Epithelial cell of esophagus (primary cell): ENCODE results near the gene UBE3B.
A peak's percentile ranks its signal among the peaks of the same experiment; 100 is the strongest.

Experiments
- DNase-seq: peaks from one replicate; pipeline ENCODE4 v3.0.0; 2010; ENCODE audit warnings: low read depth
- H3K4me3 ChIP-seq: 2 replicates; pipeline ENCODE4 v1.5.1; 2011; ENCODE audit warnings: mild to moderate bottlenecking, low read length, control low read depth
- TF ChIP-seq, protein P1 (sequence below): IDR thresholded peaks from 2 replicates; pipeline ENCODE4 v1.5.1; 2011; ENCODE audit warnings: low read depth, mild to moderate bottlenecking, low read length, control low read depth, inconsistent platforms; ENCODE audit not compliant: insufficient read depth; ENCODE audit errors: missing control alignments

The UBE3B gene

DNA sequence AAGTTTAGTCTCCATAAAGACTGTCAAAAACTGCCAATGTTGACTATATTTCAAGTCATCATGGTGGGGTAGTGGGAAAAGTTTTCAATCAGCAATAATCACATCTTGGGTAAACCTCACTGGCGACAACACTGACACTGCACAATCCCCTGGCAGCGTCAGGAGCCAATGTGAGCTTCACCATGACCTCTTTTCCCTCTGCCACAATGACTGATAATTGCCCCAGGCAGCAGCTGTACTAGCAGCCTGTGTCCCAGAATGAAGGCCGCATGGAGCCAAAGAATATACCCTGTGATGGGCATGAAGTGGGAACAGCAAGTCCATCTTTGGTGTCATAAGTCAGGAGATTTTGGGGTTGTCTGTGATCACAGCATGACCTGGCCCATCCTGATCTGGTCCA, 90.5 kb downstream of the UBE3B start:
- TF ChIP-seq, protein P1, sequence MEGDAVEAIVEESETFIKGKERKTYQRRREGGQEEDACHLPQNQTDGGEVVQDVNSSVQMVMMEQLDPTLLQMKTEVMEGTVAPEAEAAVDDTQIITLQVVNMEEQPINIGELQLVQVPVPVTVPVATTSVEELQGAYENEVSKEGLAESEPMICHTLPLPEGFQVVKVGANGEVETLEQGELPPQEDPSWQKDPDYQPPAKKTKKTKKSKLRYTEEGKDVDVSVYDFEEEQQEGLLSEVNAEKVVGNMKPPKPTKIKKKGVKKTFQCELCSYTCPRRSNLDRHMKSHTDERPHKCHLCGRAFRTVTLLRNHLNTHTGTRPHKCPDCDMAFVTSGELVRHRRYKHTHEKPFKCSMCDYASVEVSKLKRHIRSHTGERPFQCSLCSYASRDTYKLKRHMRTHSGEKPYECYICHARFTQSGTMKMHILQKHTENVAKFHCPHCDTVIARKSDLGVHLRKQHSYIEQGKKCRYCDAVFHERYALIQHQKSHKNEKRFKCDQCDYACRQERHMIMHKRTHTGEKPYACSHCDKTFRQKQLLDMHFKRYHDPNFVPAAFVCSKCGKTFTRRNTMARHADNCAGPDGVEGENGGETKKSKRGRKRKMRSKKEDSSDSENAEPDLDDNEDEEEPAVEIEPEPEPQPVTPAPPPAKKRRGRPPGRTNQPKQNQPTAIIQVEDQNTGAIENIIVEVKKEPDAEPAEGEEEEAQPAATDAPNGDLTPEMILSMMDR, result no peak
- no peak overlapping the region for H3K4me3 ChIP-seq
- DNase-seq, result no peak

DNA sequence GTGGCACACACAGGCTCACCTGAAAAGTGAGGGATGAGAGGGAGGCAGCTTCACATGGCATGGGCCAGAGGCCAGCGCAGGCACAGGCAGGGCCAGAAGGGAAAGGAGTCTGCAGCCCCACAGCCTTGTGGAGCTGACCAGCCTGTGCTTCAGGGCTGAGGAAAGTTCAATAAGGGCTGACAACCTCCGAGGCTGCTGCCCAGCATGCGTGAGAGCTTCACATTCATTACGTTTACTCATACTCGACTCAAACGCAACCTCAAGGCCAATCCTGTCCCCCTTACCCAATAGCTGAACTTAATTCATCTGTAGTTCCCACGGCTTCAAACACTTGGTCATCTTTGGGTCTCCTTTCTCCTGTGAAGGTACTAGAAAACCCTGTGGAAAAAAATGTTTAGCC, 91.1 kb downstream of the UBE3B start:
- DNase-seq, result no peak
- TF ChIP-seq, protein P1, result no peak
- no peak overlapping the region for H3K4me3 ChIP-seq

DNA sequence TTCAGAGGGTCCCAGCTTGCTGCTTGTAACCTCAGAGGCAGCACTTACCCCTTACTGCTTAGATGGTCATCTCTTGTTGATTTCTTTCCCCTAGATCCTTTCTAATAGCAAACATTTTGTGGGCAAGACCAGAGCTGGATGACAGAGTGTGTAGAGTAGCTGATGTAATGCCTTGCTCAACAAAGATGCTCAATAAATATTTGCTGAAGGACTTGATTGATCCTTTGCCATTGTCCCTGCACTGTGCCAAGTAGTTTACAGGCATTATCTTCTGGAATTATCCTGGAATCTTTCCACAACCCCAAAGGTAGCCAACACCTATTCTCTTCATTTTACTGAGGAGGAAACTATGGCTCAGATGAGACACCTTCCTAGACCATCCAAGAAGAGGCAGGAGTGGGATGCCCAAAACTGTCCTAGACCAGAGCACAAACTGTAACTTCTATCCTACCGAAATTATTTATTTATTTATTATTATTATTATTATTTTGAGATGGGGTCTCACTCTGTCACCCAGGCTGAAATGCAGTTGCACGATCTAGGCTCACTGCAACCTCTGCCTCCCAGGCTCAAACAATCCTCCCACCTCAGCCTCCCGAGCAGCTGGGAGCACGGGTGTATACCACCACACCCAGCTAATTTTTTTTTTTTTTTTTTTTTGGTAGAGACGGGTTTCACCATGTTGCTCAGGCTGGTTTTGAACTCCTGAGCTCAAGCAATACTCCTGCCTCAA, 94.5 kb downstream of the UBE3B start:
- peak overlapping the region; percentile 56 for H3K4me3 ChIP-seq
- TF ChIP-seq, protein P1, result no peak
- DNase-seq, result no peak

DNA sequence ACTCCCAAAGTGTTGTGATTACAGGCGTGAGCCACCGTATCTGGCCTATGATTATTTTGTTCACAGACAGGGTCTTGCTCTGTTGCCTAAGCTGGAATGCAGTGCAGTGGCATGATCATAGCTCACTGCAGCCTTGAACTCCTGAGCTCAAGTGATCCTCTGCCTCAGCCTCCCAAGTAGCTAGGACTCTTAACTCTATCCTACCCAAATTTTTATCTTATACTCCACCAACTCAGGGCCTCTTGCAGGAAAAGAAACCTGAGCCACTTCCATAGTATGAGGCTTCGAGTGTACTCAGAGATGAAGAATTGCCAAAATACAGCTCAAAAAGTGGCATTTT, 95.0 kb downstream of the UBE3B start:
- H3K4me3 ChIP-seq, result peak overlapping the region; percentile 56
- DNase-seq, result no peak

DNA sequence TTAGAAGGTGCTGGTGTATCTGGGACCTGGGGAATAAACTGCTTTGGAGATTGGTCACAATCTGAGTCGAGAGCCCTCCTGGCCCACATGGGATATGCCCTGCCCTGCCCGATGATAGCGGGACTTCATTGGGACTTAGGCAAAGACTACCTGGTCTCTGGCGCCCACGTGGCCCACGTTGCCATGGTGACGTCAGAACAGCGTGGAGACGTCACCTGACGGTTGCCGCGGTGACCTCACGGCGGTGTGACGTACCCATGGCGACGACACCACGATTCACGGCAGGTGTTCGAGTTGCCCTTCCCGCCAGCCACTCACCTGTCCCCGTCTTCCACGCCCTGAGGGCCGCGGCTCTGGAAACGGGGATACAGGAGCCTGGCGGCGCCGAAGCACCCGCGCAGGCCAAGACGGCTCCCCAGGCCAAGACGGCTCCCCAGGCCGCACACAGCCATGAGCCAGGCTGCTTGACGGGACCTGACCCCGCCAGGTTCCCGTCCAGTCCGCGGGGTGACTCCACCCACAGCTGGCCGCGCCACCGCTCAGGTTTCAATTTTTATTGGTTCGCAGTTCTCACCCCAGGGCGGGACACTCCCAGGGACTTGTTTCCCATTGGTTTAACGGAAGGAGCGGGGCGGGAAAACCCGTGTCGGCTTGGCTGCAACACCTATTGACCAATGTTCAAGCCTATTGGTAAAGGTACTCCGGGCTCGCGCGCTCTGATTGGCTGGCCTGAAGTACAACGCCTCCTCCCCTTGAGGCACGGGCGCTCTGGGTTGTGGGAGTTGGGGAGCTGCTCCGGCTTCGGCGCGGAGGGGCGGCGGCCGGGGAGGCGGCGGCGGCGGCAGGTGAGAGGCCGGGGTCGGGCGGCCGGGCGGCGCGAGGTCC, 95.8 kb downstream of the UBE3B start, which contains the start of the genes MMAB and MVK:
MMAB (minus strand) TSS at position 476 of the 885 bp plus-strand sequence; CDS start at position 452, 24 bp downstream.
MVK (plus strand) TSS at position 766 of the 885 bp plus-strand sequence. CDS start 1,029 bp downstream, outside the sequence.
- DNase-seq, result peak; percentile 100
- H3K4me3 ChIP-seq, result peak within 1 kb of the TSS; percentile 85
- TF ChIP-seq, protein P1, result no peak

More for the DNA sequence above, 95.0 kb downstream of the UBE3B start:
- TF ChIP-seq, protein P1, result no peak

DNA sequence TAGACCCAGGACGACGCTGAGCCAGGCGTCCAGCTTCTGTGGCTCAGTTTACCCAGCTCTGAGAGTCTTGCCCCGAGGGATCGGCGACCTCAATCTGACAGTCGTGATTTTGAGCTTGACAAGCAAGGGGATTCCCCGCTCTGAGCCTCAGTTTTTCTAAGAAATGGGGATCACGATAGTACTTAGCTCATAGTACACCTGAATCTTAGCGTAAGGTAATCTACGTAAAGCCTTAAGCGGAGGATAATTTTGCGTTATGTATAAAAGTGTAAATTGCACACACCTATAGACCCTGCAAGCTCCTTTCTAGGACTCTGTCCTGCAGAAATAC, 96.4 kb downstream of the UBE3B start:
- H3K4me3 ChIP-seq, result peak overlapping the region; percentile 85
- no peak for DNase-seq
- TF ChIP-seq, protein P1, result no peak

DNA sequence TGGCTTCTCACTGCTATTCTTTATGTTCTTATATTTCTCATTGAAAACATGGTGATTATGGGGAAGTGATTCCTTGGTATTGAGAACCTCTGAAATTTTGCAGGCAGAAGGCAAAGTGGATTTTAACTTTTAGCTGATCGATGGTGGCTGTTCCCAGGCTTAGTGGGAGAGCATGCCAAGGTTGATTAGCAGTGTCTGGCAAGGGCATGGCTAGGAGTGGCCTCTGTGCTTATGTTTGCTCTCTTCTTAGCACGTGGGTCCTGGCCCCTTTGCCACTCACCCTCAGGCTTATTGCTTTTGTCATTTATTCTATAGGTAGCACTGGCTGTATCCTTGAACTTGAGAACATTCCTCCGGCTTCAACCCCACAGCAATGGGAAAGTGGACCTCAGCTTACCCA, 98.2 kb downstream of the UBE3B start:
- H3K4me3 ChIP-seq, result no peak overlapping the region
- TF ChIP-seq, protein P1, result no peak
- no peak for DNase-seq
